ENCODE measurements around the gene JOSD1. TPM values are rescaled to one million over a fixed set of nuclear protein-coding genes. Genes with fewer than 3 reads are reported as not detected.

Gene JOSD1
- total RNA-seq, result 123 and 147 TPM in 2 replicates

DNA sequence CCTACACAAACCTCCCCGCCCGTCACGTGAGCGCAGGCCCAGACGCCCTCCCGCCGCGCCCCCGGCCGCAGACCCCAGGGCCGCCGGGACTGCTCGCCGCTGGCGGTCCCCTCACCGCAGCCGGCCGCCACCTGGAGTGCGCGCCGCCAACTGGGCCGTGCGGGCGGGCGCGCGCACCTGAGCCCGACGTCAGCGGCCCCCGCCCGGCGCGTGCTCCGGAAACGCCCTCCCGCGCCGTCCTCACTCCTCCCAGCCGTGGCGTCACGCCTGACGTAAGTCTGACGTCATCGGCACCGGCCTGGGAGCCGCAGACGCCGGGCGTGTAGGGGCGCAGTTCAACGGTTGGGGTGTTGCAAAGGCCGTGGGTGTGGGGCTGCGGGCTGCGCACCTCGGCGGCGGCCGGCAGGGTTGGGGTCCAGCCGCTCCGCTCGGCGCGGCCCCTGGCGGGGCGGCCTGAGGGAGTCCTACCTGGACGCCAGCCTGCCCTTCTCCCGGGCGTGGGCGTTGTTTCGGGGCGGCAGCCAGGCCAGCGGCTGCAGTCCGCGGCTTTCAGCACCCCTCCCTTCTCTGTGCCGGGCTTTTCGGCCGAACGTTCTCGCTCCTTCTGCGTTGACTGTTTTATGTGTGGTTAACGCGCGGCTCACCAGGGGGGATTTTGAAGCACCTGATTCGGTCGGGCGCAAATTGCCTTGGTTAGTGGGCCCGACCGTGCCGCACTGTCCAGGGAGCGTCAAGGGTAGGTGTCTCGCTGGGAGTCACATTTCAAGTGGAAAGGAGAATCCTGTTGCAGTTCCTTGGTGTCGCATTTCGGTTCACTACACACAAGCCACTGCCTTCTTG lies at the start of gene JOSD1:
TSS of gene JOSD1 (minus strand) at position 155 of the 840 bp plus-strand sequence. CDS start 956 bp downstream, outside the sequence.
- peak within 1 kb of the TSS; percentile 85 for H3K4me3 ChIP-seq (ENCODE audit: low read depth, low read length)
- no peaks in the 10 kb centered on the region for H3K27me3 ChIP-seq (ENCODE audit: control insufficient read depth, insufficient read depth, low read length)
- no peak for TF ChIP-seq CTCF (IDR thresholded peaks at IDR 0.05; ENCODE audit: insufficient read depth, low read length, severe bottlenecking)
- FAIRE-seq, result no peak
- no peaks in the 10 kb centered on the region for H3K36me3 ChIP-seq (ENCODE audit: control insufficient read depth, insufficient read depth, low read length)
- peak; percentile 77 for DNase-seq (ENCODE audit: low read depth)

- DNase-seq (ENCODE audit: low read depth) (no peak), FAIRE-seq (no peak)
- no peaks in the 10 kb centered on the region for H3K27me3 ChIP-seq (ENCODE audit: control insufficient read depth, insufficient read depth, low read length)
- no peak overlapping the region for H3K4me3 ChIP-seq (ENCODE audit: low read depth, low read length)
- TF ChIP-seq CTCF (IDR thresholded peaks at IDR 0.05; ENCODE audit: insufficient read depth, low read length, severe bottlenecking), result no peak
- H3K36me3 ChIP-seq (ENCODE audit: control insufficient read depth, insufficient read depth, low read length), result peaks cover 27% of the 10 kb centered on the region
Measured at GRCh38 chr22:38750104-38750503, 49.4 kb upstream of the JOSD1 start.

GRCh38 chr22:38748487-38749136 lies 47.9 kb upstream of the JOSD1 start:
- Histone ChIP-seq H3K27me3 (ENCODE audit: control insufficient read depth, insufficient read depth, low read length) (no peaks in the 10 kb centered on the region), H3K4me3 (ENCODE audit: low read depth, low read length) (no peak overlapping the region), H3K36me3 (ENCODE audit: control insufficient read depth, insufficient read depth, low read length) (peaks cover 32% of the 10 kb centered on the region)
- TF ChIP-seq CTCF (IDR thresholded peaks at IDR 0.05; ENCODE audit: insufficient read depth, low read length, severe bottlenecking), result no peak
- DNase-seq (ENCODE audit: low read depth), result peak; percentile 54
- FAIRE-seq, result no peak

- no peak for TF ChIP-seq CTCF (IDR thresholded peaks at IDR 0.05; ENCODE audit: insufficient read depth, low read length, severe bottlenecking)
- DNase-seq (ENCODE audit: low read depth) (no peak), FAIRE-seq (peak; percentile 28)
- Histone ChIP-seq H3K36me3 (ENCODE audit: control insufficient read depth, insufficient read depth, low read length) (peaks cover 39% of the 10 kb centered on the region), H3K27me3 (ENCODE audit: control insufficient read depth, insufficient read depth, low read length) (no peaks in the 10 kb centered on the region), H3K4me3 (ENCODE audit: low read depth, low read length) (no peak overlapping the region)
Measured at GRCh38 chr22:38745676-38746460, 45.1 kb upstream of the JOSD1 start.

GRCh38 chr22:38744981-38745380 lies 44.2 kb upstream of the JOSD1 start:
- peak; percentile 13 for FAIRE-seq
- peaks cover 44% of the 10 kb centered on the region for H3K36me3 ChIP-seq (ENCODE audit: control insufficient read depth, insufficient read depth, low read length)

More at GRCh38 chr22:38744981-38745380, 44.2 kb upstream of the JOSD1 start:
- DNase-seq (ENCODE audit: low read depth), result no peak
- no peak overlapping the region for H3K4me3 ChIP-seq (ENCODE audit: low read depth, low read length)
- no peak for TF ChIP-seq CTCF (IDR thresholded peaks at IDR 0.05; ENCODE audit: insufficient read depth, low read length, severe bottlenecking)
- H3K27me3 ChIP-seq (ENCODE audit: control insufficient read depth, insufficient read depth, low read length), result no peaks in the 10 kb centered on the region
